Stimulated activated CD8-positive, alpha-beta memory T cell treated with anti-CD3 and anti-CD28 coated beads, Interleukin-15, amount 100 ng/mL, for 24 hours (primary cell): Measurements from ENCODE around the gene ENTPD6.
"Not testable (repeated sequence)": the region's sequence is repeated elsewhere in the genome, so short reads cannot be mapped to it uniquely, and the experiment has no call there.

Source experiments
- DNase-seq: peaks from one replicate; pipeline ENCODE4 v3.0.0-alpha.2; 2020; ENCODE audit warnings: low read depth

ENTPD6 gene

DNA sequence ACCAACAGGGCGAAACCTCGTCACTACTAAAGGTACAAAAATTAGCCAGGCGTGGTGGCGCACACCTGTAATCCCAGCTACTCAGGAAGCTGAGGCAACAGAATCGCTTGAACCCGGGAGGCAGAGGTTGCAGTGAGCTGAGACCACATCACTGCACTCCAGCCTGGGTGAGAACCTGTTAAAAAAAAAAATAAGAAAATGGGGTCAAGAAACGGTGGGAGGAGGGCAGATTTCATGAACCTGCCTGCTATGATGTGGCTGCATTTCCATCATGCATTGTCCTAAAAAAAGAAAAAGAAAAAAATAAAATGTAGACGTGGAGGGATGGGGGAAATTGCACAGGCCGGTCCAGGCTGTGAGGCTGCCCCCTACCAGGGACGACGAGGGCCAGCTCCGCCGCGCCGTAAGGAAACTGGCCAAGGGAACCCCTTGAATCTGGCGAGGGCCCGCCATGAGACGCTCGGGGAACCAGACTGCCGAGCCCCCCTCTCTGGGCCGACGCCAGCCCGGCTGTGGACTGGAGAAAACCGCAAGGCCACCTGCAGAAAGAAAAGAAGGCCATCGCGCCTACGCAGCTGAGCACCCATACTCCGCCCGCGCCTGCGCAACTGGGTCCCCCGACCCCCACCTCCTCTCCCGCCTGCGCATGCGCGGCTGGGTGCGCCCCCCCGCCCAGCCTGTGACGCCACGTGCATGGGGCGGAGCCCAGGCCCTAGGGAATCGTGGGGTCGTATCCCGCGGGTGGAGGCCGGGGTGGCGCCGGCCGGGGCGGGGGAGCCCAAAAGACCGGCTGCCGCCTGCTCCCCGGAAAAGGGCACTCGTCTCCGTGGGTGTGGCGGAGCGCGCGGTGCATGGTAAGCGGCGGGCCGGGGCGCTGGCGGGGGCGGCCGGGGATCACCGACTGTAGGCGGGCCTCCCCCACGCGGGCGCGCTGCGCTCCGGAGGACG is at the start of gene ENTPD6:
ENTPD6 (plus strand) TSS at position 699 of the 948 bp plus-strand sequence. CDS start 10,825 bp downstream, outside the sequence.
- peak; percentile 93 for DNase-seq

DNA sequence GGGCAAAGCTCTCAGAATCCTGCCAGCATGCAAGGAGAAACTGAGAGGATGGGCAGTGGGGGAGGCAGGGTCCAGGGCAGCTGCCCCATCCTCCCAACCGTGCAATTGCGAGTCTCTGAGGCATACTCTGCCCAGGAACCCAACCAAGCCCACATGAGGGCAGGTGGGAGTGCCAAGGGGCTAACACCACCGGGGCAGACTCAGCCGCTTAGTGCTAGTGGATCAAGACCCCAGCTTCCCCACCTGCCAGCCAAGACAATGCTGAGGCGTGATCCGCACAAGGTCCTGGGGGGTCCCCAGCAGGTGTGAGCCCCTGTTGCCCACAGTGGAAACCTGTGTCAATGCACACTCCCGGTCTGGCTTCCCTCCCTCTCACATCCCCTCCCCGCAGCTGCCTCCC is 48.5 kb upstream of the ENTPD6 start:
- DNase-seq, result no peak

- no peak for DNase-seq
Observed at GRCh38 chr20:25147716-25148115, 47.8 kb upstream of the ENTPD6 start.

DNA sequence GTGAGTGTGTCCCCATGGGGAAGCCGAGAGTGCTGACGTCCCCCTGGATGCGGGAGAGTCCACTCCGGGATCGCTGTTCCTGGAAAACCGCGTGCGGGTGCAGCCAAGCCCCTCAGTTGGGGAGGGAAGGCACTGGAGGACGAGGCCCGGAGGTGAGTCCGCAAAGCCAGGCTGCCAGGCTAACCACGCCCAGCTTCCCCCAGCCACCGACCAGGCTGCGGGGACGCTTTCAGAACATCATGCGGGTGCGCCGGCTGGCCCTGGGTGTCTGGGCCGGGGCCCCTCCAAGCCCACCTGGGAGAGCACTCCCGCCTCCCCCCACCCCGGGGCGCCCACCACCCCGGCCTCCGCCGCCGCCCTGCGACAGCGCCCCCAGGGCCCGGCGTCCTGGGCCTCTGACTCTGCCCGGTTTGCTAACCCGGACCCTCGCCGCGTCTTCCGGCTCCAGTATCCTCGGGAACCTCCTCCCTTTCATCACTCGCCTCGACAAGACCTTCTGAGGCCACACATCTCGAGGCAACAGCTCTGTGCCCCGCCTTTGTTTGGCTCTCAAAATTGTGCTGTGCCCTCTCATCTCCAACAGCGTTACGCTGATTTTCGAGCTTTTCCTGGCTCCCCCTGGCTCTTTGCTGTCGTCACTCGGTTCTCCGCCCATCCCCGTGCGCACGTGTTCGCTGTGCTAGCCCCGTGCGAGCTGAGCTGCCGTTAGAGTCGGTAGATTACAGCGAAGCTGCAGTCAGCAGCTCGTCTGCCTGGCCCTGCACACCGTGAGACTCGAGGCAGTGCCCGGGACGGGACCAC is 47.1 kb upstream of the ENTPD6 start:
- peak; percentile 20 for DNase-seq

GRCh38 chr20:25148982-25149846 is 46.3 kb upstream of the ENTPD6 start:
- DNase-seq, result no peak

DNA sequence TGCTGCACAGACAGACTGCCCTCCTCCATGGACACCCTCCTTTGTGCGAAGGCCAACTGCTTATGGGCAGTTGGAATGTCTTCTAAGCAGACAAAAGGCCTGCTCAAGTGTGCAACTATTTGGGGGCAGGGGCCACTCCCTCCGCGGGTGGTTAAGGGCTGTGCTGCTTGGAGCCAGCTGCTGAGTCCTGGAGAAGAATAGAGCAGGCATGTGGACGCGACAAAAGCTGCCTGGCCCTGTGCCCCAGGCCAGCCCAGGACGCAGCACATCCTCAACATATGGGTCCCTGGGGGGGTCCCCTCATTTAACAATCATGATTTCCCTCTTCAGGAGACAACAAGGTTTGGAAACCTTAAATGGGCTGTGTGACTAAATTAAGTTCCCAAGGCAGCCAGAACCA is 45.5 kb upstream of the ENTPD6 start:
- no peak for DNase-seq

DNA sequence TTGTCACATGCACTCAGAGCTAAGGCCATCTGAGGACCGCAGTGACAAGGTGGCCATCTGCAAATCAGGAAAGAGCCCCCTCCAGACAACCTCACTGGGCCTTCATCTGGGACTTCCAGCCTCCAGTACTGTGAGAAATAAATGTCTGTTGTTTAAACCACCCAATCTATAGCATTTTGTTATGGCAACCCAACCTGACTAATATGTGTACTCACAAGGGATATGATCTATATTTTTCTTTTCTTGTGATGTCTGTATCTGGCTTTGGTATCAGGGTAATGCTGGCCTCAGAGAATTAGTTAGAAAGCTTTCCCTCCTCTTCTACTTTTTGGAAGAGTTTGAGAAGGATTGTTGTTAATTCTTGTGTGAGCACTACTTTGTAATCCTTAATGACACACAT is 37.5 kb upstream of the ENTPD6 start:
- DNase-seq, result no peak

GRCh38 chr20:25160467-25160866 is 35.0 kb upstream of the ENTPD6 start:
- DNase-seq, result no peak

- no peak for DNase-seq
Observed at GRCh38 chr20:25160897-25161296, 34.6 kb upstream of the ENTPD6 start.

- DNase-seq, result no peak
Observed at GRCh38 chr20:25165128-25165527, 30.4 kb upstream of the ENTPD6 start.

DNA sequence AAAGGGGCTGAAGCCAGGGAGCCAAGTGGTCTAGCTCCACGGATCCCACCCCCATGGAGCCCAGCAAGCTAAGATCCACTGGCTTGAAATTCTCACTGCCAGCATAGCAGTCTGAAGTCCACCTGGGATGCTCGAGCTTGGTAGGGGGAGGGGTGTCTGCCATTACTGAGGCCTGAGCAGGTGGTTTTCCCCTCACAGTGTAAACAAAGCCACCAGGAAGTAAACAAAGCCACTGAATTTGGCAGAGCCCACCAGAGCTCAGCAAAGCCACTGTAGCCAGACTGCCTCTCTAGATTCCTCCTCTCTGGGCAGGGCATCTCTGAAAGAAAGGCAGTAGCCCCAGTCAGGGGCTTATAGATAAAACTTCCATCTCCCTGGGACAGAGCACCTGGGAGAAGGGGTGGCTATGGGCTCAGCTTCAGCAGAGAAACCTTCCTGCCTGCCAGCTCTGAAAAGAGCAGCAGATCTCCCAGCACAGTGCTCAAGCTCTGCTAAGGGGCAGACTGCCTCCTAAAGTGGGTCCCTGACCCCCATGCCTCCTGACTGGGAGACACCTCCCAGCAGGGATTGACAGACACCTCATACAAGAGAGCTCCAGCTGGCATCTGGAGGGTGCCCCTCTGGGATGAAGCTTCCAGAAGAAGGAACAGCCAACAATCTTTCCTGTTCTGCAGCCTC is 29.3 kb upstream of the ENTPD6 start:
- not testable (repeated sequence) for DNase-seq

DNA sequence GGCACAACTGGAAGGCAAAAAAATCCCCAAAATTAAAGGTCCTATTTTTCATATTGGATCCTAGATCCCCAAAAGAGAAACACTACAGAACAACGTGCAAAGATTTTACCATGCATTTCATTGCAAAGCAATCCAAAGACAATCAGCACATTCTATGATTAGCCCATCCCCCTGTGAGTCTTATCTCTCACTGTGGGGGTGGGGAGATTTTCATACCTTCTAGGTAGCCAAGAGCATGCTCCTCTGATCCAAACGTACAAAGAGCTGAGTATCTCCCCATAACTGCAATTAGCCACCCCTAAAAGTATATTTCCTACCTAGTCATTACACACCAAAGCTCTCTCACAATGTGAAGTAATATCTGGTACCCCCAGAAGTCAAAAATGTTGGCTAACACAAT is 22.2 kb upstream of the ENTPD6 start:
- DNase-seq, result no peak

DNA sequence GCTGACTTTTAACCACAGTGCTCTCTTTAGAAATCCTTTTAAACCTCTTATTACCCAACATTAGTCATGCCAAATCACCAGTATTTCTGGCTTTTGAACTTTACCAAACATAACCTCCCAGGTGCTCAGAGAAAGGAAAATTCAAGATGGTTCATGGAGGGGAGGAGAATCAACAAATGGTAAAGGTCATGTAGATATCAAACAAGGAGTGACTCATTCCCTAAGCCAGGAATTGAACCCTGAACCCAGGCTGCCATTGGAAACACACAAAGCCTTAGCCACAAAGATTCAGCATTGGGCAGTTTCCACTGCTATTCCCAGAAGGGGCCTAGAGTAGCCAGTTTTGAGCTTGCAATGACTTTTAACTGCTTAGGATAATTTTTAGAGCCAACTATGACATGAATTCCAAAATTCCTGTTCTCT is 21.6 kb upstream of the ENTPD6 start:
- no peak for DNase-seq

- no peak for DNase-seq
Observed at GRCh38 chr20:25176184-25176583, 19.3 kb upstream of the ENTPD6 start.

DNA sequence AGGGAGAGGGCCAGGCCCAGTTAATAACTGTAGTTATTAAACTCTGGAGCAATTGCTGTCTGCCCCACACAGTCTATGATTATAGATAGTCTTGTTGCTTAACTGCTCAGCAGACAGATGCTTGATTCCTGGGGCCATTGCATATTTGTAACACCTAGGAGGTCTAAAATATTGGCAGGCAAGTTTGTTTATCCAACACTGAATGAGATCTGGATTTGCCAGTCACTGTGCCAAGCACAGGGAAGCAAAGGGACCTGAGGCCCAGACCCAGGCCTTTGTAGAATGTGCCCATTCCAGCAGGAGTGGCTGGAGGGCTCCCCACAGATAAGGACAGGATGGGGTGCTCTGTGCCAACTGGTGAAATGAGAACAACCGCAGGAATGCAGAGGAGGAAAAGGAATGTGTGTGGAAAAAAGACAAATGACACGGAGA is 17.6 kb upstream of the ENTPD6 start:
- DNase-seq, result no peak

DNA sequence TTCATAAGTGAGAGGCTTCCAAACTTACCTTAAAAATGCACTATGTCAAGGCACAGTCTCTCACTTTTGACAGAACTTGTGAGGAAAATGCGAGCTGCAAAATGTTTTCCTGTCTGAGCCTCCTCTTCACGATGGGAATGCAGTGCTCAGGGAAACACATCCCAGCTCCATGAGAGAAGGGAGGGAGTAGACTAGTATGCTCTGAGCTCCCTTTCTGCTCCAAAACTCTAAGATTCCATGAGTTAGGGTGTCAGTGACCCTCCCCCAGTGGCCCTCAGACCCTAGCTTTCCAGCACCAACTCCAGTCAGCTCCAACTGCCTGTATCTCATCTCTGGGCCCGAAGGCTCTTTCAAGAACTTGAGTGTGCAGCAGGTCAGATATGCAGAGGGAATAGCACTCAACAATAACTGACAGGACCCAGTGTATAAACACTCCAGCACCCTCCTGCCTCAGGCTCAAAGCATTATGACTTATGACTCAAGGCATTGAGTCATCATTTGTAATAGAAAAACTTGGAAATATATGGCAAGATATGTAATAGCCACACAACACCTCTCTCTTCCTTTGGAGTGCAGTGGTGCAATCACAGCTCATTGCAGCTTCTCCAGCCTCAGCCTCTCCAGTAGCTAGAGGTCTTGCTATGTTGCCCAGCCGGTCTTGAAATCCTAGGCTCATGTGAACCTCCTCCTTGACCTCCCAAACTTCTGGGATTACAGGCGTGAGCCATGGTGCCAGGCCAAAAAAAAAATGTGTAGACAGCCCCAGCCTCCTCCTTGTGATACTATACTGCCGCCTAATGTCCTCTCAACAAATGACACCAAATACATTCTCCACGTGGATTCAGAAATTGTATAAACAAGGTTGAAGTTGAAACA is 16.7 kb upstream of the ENTPD6 start:
- DNase-seq, result no peak

GRCh38 chr20:25179439-25180089 is 15.9 kb upstream of the ENTPD6 start:
- DNase-seq, result no peak

GRCh38 chr20:25184391-25184790 is 11.1 kb upstream of the ENTPD6 start:
- DNase-seq, result not testable (repeated sequence)

- DNase-seq, result no peak
Observed at GRCh38 chr20:25187220-25187619, 8.3 kb upstream of the ENTPD6 start.

GRCh38 chr20:25187635-25188034 is 7.9 kb upstream of the ENTPD6 start:
- DNase-seq, result no peak
